GM23248 (cell line): ENCODE measurements around the gene HAPLN1.

Source experiments
- EZH2 ChIP-seq: fragments of 200-600 bp; sonication (generic); IDR thresholded peaks from 2 replicates; pipeline ENCODE4 v1.6.1; 2018; ENCODE audit warnings: antibody characterized with exemption, mild to moderate bottlenecking; ENCODE audit not compliant: insufficient read depth, poor library complexity, severe bottlenecking
- EZH2phosphoT487 ChIP-seq: fragments of 200-600 bp; sonication (generic); IDR thresholded peaks from 2 replicates; pipeline ENCODE4 v1.6.1; 2018; ENCODE audit warnings: antibody characterized with exemption, moderate library complexity, mild to moderate bottlenecking, low read depth; ENCODE audit not compliant: insufficient read depth

- TF ChIP-seq EZH2 (no peak), EZH2phosphoT487 (no peak)
Observed at GRCh38 chr5:83686251-83686650, 34.4 kb downstream of the HAPLN1 start.
